Testis (tissue), 3 donors: ENCODE results near the gene SMC5. TPM values are rescaled to one million over a fixed set of nuclear protein-coding genes. Genes with fewer than 3 reads are reported as not detected.

ENCODE experiments used
- DNase-seq: peaks from one replicate; pipeline ENCODE4 v3.0.0-alpha.2; 2019
- H3K27ac ChIP-seq, 2 donors: fragments of 200-600 bp; sonication (generic); one replicate each; pipeline ENCODE4 v1.5.1; 2019
- H3K27me3 ChIP-seq: fragments of 200-600 bp; sonication (generic); one replicate; pipeline ENCODE4 v1.5.1; 2019
- H3K36me3 ChIP-seq: fragments of 200-600 bp; sonication (generic); one replicate; pipeline ENCODE4 v1.5.1; 2017; ENCODE audit warnings: low read depth; ENCODE audit errors: missing control alignments
- H3K4me1 ChIP-seq: fragments of 200-600 bp; sonication (generic); one replicate; pipeline ENCODE4 v1.5.1; 2019
- H3K4me3 ChIP-seq, 2 donors: fragments of 200-600 bp; sonication (generic); one replicate each; pipeline ENCODE4 v1.5.1; 2017 to 2019
- H3K9me3 ChIP-seq: fragments of 200-600 bp; sonication (generic); one replicate; pipeline ENCODE4 v1.5.1; 2017
- POLR2A ChIP-seq: fragments of 450-650 bp; IDR thresholded peaks from one replicate; pipeline ENCODE4 v1.6.1; 2017; ENCODE audit warnings: antibody characterized with exemption, mild to moderate bottlenecking, moderate library complexity
- WGBS, 2 donors: methylation state at CpG; one replicate each; pipeline ENCODE4 v1.1.5; 2018; 5-methylcytosine and 5-hydroxymethylcytosine counted together
- intact Hi-C: fragments of 100-400 bp; cut with DNase I; formaldehyde crosslinking; loops from one replicate; pipeline ENCODE4 v1.15.1; 2023; ENCODE audit warnings: low total_unique reads
- polyA plus RNA-seq: library from polyadenylated mRNA; stranded (reverse); fragments of 350-450 nt; fragmentation: Illumina TruSeq; extraction: RNeasy Lipid Tissue Mini Kit (QIAGEN cat#74804); gene quantifications from one replicate; pipeline ENCODE4 v1.2.3, GENCODE V29; 2014; ENCODE audit warnings: low read depth, low replicate concordance; ENCODE audit not compliant: insufficient read depth
- total RNA-seq, 2 donors: library from RNA; depleted of rRNA; stranded (reverse); fragments of >200 nt; gene quantifications; one replicate each; pipeline ENCODE4 v1.2.3, GENCODE V29; 2016
- TF ChIP-seq, protein P1 (sequence below), 3 experiments: fragments of 450-650 bp in 2 of 3; fragments of 200-600 bp in 1 of 3; sonication (generic) in 1 of 3; IDR thresholded peaks; one replicate each; pipeline ENCODE4 v1.5.1; 2016 to 2019; ENCODE audit warnings: antibody characterized with exemption in 3 of 3, mild to moderate bottlenecking in 2 of 3, moderate library complexity in 1 of 3

SMC5 gene
- total and polyA plus RNA-seq, 3 donors from 2014 or later, result 11.9 to 42.6 (median 39.0) TPM

DNA sequence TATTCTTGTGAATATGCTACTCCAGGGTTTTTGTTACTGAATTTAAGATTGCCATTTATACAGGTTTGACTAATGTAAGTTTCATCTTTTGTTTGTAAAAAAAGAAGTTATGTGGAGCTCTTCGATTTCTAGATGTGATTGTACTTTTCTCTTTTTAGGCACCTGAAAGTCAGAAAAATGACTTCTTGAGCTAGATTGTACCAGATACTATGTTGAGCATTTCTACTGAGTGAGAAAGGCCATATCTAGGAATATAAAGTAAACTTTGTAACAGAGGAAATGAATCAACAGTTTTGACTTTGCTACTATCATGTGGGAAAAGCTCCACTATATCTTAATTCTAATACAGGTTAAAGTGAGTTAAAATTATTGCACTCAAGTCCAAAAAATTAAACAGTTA lies 25.1 kb downstream of the SMC5 start:
- Histone ChIP-seq H3K4me3 (no peak overlapping the region), H3K36me3 (no peaks in the 10 kb centered on the region), H3K4me1 (peaks cover 4% of the 10 kb centered on the region), H3K9me3 (no peaks in the 10 kb centered on the region), H3K27ac (no peak overlapping the region), H3K27me3 (no peaks in the 10 kb centered on the region)
- TF ChIP-seq, protein P1, sequence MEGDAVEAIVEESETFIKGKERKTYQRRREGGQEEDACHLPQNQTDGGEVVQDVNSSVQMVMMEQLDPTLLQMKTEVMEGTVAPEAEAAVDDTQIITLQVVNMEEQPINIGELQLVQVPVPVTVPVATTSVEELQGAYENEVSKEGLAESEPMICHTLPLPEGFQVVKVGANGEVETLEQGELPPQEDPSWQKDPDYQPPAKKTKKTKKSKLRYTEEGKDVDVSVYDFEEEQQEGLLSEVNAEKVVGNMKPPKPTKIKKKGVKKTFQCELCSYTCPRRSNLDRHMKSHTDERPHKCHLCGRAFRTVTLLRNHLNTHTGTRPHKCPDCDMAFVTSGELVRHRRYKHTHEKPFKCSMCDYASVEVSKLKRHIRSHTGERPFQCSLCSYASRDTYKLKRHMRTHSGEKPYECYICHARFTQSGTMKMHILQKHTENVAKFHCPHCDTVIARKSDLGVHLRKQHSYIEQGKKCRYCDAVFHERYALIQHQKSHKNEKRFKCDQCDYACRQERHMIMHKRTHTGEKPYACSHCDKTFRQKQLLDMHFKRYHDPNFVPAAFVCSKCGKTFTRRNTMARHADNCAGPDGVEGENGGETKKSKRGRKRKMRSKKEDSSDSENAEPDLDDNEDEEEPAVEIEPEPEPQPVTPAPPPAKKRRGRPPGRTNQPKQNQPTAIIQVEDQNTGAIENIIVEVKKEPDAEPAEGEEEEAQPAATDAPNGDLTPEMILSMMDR (IDR thresholded peaks at IDR 0.05), result no peak
- TF ChIP-seq POLR2A, result no peak
- no peak for DNase-seq
- 69 to 74% methylated on average over 1 of the region's 1 CpG for WGBS, 2 donors
- intact Hi-C loops, result no loop called here

DNA sequence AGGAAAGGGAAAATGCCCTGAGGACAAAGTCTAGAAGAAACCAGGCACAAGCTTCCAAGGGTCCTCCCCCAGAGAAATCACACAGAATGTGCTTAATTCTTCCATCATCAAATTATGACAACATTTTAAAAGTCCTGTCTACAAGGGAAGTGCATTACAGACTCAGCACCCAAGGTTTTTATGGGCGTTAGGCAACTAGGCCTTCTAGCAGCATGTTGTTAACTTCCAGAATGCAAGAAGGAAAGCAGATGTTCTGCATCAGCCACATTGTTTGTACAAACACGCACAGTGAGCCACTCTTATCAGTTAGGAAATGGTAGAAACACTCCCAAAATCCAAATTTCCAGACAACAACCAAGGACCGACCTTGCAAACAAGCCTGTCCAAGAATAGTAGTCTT lies 26.5 kb downstream of the SMC5 start:
- no peaks in the 10 kb centered on the region for H3K9me3 ChIP-seq
- H3K27ac ChIP-seq, result peak overlapping the region; percentile 28
- no peaks in the 10 kb centered on the region for H3K27me3 ChIP-seq
- intact Hi-C loops, result no loop called here
- H3K36me3 ChIP-seq, result no peaks in the 10 kb centered on the region
- H3K4me3 ChIP-seq, result no peak overlapping the region
- WGBS, 2 donors, result 21 to 37% methylated on average over 3 of the region's 3 CpGs
- no peak for DNase-seq
- H3K4me1 ChIP-seq, result peaks cover 4% of the 10 kb centered on the region
- TF ChIP-seq, protein P1 (IDR thresholded peaks at IDR 0.05), result no peak
- no peak for TF ChIP-seq POLR2A

DNA sequence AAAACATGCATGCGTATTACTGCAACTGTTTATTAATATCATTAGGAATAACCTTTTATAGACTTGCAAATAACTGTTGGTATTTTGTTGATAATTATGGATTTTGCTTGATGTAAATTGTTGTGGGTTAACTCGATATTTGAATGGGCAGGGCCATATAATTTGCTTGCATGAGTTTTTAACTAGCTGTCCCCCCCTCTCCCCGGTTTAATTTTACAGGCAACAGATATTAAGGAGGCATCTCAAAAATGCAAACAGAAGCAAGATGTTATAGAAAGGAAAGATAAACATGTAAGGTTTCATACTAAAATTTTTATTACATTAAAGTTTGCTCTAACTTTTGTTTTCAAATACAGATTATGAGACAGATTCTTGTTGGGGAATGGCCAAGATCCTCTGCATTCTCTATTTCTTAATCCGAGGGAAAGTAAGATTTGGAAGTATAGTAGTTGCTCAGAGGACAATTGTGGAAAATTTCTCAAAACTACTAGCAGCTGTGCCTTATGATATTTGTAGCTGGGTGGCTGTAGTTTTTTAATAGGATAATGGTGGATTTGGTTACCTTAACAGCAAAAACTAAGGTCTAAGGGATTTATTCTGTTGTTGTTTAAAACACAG lies 27.3 kb downstream of the SMC5 start:
- no peak for DNase-seq
- Histone ChIP-seq H3K4me3 (no peak overlapping the region), H3K27me3 (no peaks in the 10 kb centered on the region), H3K9me3 (no peaks in the 10 kb centered on the region), H3K27ac (peak overlapping the region in 1 of 2 donors; percentile 28), H3K36me3 (no peaks in the 10 kb centered on the region), H3K4me1 (peaks cover 4% of the 10 kb centered on the region)
- intact Hi-C loops, result no loop called here
- no peak for TF ChIP-seq POLR2A
- TF ChIP-seq, protein P1 (IDR thresholded peaks at IDR 0.05), result no peak
- 61 to 69% methylated on average over 4 of the region's 4 CpGs for WGBS, 2 donors

DNA sequence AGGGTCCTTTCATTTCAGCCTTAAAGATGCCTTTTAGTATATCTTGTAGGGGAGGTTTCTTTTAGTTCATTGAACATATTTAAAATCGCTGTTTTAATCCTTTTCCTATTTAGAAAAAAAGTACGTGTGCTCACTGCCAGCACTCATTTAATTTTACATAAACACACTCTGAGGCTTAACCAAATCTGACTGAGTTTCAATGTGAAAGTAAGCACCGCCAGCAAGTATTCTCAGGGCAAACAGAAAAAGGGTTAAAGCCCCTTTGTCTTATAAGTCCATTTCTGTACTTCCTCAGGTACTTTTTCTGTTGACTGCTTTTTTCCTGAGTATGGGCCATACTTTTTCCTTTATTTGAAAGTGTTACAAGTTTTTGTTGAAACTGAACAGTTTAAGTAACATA lies 31.8 kb downstream of the SMC5 start:
- WGBS, 2 donors, result 90 to 97% methylated on average over 3 of the region's 3 CpGs
- intact Hi-C loops, result no loop called here

More for the DNA sequence above, 31.8 kb downstream of the SMC5 start:
- Histone ChIP-seq H3K27me3 (no peaks in the 10 kb centered on the region), H3K9me3 (no peaks in the 10 kb centered on the region), H3K4me1 (no peaks in the 10 kb centered on the region), H3K27ac (no peak overlapping the region), H3K4me3 (no peak overlapping the region), H3K36me3 (no peaks in the 10 kb centered on the region)
- no peak for TF ChIP-seq POLR2A
- TF ChIP-seq, protein P1 (IDR thresholded peaks at IDR 0.05), result no peak
- DNase-seq, result no peak
